Stimulated activated naive CD4-positive, alpha-beta T cell treated with Interleukin-2 at 50 U/mL for 16 hours (primary cell): ENCODE data around the gene ATP9B.
"Not testable (repeated sequence)": the region's sequence is repeated elsewhere in the genome, so short reads cannot be mapped to it uniquely, and the experiment has no call there.

Experiments used
- DNase-seq: peaks from one replicate; lab custom pipeline; 2025; lab: John Stamatoyannopoulos, UW

The ATP9B gene

DNA sequence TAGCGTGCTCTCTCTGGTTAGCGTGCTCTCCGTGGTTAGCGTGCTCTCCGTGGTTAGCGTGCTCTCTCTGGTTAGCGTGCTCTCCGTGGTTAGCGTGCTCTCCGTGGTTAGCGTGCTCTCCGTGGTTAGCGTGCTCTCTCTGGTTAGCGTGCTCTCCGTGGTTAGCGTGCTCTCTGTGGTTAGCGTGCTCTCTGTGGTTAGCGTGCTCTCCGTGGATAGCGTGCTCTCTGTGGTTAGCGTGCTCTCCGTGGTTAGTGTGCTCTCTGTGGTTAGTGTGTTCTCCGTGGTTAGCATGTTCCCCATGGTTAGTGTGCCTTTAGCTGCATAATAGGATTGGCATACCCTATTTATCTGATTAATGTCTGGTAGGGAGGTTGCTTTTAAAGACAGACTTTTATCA lies 258.7 kb downstream of the ATP9B start:
- DNase-seq: not testable (repeated sequence)

DNA sequence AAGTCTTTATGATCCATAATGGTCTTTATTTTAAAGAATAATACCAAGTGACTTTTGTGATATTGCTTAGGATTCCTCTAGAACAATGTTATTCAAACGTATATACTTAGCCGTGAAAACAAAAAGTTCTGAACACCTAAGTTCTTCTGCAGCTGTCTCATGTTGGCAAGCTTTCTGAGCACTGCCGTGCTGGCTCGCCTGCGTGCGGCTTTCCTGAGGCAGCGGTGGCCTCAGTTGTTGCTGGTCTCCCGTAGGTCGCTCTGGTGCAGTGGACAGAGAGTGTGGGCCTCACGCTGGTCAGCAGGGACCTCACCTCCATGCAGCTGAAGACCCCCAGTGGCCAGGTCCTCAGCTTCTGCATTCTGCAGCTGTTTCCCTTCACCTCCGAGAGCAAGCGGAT lies 259.7 kb downstream of the ATP9B start:
- DNase-seq: no peak

DNA sequence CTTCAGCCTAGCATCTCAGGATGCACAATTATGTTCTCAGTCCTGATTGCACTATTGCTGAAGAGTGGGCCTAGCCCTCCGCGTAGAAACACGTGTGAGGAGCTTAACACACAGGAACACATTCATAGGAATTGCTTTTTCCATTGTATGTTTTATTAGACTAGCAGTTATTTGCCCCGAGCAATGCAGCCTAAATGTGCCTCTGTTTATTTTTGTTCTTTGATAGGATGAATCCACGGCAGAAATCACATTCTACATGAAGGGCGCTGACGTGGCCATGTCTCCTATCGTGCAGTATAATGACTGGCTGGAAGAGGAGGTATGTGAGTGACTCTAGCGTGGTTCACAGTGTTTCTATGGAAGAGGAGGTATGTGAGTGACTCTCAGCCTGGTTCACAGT lies 260.6 kb downstream of the ATP9B start:
- no peak for DNase-seq

DNA sequence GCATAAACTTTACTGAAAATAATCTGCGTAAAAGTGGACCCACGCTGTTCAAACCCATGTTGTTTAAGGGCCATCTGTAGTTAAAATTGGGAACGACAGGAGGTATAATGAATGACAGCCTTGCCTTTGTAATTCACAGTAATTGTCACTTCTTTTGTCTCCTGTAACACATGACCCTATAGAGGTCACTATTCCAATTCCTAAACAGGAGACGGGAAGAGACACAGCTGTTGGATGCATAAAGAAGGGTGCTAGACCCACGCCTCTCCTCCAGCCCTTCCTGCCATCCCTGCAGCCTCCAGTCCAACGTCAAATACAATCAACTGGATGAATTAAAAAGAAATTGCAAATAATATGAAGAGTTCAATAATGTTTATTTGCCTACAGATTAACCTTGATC lies 263.5 kb downstream of the ATP9B start:
- no peak for DNase-seq

DNA sequence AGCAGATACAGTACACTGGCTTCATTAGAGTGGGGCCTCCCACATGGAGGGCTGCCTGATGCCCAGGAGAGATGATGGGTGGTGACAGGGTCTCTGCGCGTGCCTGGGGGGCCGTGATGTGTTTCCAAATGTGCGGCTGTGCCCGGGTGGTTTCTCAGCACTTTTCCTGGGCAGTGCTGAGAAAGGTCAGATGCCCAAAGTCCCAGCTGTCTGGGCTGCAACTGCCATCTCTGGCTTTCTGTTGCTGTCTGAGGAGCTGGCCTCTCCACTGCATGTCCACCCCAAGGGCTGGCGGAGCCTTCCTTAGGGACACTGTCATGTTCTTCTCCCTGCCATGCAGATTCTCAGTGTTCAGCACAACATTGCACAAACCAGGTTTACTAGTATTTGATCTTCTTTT lies 263.9 kb downstream of the ATP9B start:
- no peak for DNase-seq

DNA sequence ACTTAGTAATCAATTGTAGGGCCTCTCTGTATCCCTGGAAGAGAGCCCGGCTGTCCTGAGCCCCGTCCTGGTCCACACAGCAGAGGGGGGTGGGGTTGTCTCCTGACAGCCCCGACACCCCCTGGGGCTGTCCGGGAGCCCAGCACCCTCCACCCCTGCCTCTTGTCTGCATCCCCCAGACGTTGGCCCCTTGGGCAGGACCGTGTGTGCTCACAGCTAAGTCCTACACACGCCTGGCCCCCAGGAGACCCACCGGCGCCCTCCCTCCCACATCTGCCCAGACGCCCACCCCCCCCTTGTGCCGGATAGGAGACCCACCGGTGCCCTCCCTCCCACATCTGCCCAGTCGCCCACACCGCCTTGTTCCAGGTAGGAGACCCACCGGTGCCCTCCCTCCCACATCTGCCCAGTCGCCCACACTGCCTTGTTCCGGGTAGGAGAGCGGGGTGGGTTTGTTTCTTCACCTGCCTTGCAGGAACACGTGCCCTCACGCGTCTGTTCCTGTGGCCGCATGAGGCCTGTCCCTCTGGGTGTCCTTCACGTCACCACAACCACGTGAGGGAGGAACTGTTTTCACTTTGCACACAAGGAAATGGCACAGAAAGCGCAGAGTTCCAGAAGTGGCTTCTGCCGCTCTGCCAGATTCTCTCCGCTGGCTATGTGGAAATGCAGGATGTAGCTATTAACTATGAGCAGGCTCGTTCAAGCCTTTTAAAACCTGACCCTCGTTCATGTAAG lies 265.5 kb downstream of the ATP9B start:
- no peak for DNase-seq

DNA sequence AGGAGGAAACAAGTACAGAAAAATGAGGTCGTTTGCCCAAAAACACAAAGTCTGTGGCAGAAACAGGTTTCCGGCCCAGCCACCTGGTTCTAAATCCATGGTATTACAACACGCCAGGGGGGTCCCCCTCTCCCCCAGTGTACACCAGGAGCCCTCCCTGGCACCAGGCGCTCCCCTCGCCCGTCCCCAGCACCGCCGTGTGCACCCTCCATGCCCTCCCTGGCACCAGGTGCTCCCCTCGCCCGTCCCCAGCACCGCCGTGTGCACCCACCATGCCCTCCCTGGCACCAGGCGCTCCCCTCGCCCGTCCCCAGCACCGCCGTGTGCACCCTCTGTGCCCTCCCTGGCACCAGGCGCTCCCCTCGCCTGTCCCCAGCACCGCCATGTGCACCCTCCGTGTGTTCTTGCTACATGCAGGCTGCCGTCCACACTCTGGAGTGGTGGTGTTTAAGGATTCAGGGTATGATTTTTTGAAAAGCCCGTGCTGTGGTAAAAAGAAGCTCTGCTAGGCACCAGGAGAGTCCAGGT lies 266.7 kb downstream of the ATP9B start:
- no peak for DNase-seq

DNA sequence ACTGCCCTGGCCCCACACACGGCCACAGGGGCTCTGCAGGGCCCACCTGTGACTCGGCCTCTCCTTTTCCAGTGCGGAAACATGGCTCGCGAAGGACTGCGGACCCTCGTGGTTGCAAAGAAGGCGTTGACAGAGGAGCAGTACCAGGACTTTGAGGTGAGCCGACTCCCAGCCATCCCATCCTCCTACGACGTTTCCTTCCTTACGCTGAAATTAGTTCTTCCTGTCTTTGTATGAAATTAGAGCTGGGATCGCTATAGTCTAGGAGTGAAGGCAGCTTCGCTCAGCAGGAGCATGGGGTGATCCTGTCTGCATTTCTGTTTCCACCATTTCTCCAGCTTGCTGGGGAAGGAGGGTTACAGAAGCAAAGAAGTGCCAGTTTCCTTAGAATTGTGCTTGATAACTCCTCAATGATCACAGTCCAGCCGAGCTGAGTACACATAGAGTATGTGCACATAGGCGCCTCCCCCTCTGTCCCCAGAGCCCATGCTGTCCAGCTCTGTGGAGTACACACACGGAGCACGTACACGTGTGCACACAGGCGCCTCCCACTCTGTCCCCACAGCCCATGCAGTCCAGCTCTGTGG lies 267.5 kb downstream of the ATP9B start:
- DNase-seq: no peak

DNA sequence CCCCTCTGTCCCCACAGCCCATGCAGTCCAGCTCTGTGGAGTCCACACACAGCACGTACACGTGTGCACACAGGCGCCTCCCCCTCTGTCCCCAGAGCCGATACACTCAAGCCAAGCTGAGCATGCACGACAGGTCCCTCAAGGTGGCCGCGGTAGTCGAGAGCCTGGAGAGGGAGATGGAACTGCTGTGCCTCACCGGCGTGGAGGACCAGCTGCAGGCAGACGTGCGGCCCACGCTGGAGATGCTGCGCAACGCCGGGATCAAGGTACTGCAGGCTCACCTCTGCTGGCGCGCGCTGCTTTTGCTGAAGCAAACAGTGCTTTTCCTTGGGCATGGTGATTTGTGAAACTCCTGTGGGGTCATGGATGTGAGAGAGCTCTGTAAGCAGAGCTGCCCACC lies 268.0 kb downstream of the ATP9B start:
- DNase-seq: no peak

DNA sequence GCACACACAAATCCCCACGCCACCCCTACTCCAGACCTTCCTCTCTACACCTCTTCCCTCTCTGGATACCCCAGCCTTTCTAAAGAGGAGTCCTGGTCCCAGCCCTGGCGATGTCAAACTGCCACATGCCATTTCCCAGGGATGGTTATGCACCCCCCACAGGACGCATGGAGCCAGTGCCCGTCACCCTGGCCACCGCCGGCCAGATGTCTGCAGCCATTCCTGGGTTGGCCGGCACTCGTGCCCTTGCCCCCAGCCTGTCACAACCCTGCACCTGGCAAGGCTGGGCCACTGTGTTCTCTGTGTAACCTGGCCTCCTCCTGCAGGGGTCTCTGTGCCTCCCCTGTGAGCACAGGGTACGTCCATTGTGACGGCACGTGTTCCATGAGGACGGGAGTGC lies 268.4 kb downstream of the ATP9B start:
- no peak for DNase-seq

DNA sequence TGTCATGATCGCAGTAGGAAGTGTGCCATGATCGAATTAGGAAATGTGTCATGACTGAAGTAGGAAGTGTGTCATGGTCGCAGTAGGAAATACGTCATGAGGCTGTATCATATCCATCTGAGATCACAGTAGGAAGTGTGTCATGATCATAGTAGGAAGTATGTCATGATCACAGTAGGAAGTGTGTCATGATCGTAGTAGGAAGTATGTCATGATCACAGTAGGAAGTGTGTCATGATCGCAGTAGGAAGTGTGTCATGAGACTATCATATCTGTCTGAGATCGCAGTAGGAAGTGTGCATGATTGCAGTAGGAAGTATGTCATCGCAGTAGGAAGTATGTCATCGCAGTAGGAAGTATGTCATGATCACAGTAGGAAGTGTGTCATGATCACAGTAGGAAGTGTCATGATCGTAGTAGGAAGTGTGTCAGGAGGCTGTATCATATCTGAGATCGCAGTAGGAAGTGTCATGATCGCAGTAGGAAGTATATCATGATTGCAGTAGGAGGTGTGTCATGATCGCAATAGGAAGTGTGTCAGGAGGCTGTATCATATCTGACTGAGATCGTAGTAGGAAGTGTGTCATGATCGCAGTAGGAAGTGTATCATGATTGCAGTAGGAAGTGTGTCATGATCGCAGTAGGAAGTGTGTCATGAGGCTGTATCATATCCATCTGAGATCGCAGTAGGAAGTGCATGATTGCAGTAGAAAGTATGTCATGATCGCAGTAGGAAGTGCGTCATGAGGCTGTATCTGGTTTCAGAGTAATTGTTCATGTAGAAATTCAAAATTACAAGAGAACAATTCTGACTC lies 270.1 kb downstream of the ATP9B start:
- DNase-seq: no peak

DNA sequence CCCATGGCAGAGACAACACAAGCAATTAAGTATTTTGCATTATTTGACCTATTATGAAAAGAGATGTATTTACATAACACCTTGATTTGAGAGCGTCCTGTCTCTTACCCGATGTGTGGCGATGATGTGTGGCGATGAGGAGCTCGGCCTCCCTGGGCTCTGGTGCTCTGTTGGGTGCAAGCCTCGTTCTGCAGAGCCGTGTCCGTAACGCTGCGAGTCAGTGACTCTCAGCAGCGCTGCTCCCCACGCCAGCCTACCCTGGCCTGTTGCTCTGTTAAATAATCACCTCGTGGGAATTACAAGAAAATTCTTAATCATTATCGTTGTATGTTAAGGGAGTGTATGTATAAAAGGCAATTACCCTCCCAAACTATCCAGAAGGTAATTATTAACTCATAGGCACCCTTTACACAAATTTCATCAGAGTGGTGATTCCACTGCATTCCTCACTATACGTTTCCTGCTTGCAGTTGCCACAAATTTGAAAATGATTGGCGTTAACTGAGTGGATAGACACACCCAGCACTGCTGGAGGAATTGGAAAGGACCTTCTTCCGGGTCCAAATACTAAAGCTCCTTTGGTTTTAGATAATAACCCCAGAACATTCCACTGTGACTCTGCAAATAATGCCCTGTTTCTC lies 274.5 kb downstream of the ATP9B start:
- DNase-seq: no peak

DNA sequence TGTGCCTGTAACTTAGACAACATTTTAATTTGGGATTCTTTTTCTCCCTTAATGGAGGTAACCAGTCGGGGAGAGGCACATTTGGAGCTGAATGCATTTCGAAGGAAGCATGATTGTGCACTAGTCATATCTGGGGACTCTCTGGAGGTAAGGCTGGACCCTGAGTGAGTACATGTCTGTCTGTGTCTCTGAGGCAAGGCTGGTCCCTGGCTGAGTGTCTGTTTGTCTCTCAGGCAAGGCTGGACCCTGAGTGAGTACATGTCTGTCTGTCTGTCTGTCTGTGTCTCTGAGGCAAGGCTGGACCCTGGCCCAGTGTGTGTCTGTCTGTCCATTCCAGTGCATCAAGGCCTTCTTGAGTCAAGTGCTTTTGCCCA lies 275.0 kb downstream of the ATP9B start:
- DNase-seq: no peak

DNA sequence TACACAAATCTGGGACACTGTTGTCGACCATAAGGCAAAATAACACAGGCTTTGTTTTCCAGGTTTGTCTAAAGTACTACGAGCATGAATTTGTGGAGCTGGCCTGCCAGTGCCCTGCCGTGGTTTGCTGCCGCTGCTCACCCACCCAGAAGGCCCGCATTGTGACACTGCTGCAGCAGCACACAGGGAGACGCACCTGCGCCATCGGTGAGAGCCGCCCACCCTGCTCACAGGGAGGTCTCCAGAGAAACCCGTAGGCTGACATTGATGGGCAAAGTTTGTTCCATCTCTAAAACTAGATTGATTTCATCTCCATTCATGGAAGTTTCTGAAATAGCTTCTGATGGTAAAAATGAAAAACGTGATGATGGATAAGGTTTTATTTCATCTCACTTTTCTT lies 276.2 kb downstream of the ATP9B start:
- no peak for DNase-seq

DNA sequence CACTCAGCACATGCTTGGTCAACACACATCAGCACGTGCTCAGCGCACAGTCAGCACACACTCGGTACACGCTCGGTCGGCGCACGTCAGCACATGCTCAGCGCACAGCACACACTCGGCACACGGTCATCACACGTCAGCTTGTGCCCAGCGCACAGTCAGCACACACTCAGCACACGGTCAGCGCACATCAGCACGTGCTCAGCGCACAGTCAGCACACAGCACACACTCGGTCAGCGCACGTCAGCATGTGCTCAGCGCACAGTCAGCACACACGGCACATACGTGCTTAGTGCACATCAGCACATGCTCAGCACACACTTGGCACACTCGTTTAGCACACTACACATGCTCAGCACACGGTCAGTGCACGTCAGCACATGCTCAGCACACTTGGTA lies 276.8 kb downstream of the ATP9B start:
- DNase-seq: no peak

DNA sequence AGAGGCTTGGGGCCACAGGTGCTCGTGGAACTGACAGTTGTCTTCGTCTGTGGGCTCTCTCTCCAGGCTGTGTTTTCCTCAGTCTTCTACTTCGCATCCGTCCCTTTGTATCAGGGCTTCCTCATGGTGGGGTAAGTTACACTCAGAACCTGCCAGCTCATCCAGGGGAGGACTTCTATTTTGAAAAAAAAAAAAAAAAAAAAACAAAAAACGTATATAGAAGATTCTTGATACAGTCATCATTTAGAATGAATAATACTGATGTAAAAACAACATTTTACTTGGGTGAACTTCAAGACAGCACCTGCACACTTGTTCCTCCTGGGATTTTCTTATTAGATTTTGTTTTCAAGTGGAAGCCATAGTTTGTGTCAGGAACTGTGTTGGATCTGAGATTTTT lies 278.9 kb downstream of the ATP9B start:
- no peak for DNase-seq

DNA sequence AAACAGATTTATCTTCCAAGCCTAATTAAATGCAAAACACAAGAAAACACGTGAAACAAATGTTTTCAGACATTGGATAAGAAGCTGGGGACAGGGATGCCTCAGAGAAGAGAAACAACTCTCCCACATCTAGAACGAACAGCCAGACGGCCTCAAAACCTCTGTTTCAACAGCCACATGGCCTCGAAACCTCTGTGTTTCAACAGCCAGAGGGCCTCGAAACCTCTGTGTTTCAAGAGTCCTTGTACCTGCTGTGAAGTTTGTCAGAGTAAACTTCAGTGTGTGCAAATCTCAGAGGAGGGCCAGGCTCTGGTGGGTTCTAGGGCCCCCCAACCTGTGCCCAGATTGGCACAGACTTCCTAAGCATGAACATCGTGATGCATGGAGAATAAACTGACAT lies 283.2 kb downstream of the ATP9B start:
- DNase-seq: no peak

DNA sequence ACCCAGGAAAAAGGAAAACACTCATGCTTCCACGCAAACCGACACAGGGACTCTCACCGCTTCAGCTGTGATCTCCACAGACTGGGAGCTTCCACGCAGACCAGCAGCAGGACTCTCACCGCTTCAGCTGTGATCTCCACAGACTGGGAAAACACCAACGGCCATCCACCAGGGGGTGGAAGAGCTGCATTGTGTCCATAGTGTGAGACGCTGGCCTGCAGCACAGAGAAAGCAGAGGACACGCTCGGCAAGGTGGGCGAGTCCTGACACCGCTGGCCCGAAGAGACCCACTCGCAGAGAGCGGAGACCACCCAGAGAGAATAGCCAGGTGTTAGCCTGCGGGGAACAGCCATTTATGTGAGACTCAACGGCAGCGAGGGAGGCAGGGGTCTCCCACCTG lies 284.1 kb downstream of the ATP9B start:
- no peak for DNase-seq

DNA sequence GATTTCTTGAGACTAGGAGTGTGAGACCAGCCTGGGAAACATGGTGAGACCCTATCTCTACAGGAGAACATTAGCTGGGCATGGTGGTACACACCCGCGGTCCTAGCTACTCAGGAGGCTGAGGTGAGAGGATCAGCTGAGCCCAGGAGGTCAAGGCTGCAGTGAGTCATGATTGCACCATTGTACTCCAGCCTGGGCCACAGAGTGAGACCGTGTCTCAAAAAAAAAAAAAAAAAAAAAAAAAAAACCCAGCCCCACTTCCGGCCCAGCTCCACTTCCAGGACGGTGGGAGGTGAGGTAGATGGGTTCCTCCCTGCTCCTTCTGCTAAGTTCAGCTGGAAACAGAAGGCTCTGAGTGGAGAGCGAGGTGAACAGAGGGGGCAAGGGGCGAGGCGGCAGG lies 285.2 kb downstream of the ATP9B start:
- DNase-seq: no peak

DNA sequence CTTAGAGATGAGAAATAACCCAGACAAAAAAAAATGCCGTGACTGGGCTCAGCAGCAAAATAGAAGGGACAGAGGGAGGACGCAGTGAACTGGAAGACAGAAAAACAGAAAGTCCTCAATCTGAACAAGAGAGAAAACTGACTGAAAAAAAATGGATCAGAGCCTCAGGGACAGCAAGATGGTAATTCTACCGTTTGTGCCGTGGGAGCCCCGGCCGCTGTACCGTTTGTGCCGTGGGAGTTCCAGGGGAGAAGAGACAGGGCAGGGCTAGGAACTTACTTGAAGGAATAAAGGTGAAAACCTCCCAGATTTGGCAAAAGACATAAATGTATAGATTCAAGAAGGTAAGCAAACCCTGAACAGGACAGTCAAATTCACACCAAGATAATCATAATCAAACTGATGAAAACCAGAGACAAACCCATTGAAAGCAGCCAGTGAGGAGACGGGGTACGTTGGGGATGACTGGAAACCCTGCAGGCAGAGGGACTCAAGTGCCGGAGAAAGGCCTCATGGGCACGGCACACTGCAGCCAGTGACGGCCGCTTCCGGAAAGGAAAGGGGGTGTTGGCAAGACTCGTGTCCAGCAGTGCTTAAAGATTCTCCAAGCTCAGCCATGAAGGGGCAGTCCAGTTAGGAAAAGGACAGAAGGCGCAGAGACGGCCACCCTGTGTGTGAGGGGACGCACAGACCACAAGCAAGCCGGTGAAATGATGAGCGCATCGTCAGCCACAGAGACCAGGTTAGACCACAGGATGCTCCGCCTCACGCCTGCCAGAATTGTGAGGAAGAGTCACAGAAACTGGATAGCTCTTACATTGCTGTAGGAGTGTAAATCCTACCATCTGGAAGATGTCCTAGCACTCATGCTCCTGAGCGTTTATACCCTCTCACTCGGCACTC lies 286.5 kb downstream of the ATP9B start:
- no peak for DNase-seq

DNA sequence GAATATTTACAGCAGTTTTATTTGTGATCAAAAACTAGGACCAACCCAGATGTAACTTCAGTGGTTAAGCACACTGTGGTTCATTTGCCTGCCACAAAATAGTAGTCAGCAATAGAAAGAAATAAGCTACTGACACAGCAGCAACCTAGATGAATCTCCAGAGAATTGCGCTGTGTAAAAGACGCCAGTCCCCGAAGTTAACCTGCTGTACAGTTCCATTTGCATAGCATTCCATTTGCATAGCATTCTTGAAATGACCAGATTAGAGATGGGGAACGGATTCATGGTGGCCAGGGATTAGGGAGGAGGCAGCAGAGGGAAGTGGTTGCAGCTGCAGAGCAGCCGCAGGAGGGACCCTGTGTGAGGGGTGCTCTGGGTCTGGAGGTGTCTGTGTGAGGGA lies 287.2 kb downstream of the ATP9B start:
- DNase-seq: no peak

DNA sequence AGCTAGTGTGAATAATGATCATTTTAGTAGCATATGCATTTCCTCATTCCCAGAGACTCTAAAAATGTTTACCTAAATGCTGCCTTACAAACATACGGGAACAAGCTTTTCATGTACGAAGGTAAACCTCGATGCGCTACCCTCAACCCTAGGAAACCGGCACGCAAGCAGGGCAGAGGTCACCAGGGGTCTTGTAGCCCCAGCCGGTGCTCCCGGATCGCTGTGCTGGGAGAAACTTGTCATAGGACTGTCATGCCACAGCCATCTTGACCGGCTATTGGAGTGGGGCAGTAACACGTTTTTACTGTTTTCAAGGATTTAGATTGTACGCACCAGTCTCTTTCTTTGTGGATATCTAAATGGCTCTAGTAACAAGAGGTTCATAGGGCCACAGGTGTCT lies 291.7 kb downstream of the ATP9B start:
- DNase-seq: no peak
